PC-9 (cell line): Measurements from ENCODE around the gene BPI. TPM values are rescaled to one million over a fixed set of nuclear protein-coding genes. Genes with fewer than 3 reads are reported as not detected.

Experiments used
- BruUV-seq: library from RNA; stranded (reverse); fragments of 400-500 nt; replicated peaks from 2 replicates; lab custom pipeline; 2021; lab: Mats Ljungman, UMichigan
- CTCF ChIA-PET: fragments of 300-600 bp; sonication (Branson Sonifier 250); formaldehyde crosslinking; loops from one replicate; lab custom pipeline; 2022; ENCODE audit warnings: antibody characterized with exemption; lab: Charles Lee
- POLR2A ChIA-PET: fragments of 300-600 bp; sonication (Branson Sonifier 250); formaldehyde crosslinking; loops from one replicate; lab custom pipeline; 2022; ENCODE audit warnings: antibody characterized with exemption; ENCODE audit not compliant: unreplicated experiment; lab: Charles Lee
- DNase-seq, 2 experiments: peaks; one replicate each; pipeline versions ENCODE4 v3.0.0 to v3.0.0-alpha.2; 2015 to 2022; ENCODE audit warnings: mixed read lengths in 1 of 2
- H2AFZ ChIP-seq: fragments of 200-600 bp; sonication (generic); 2 replicates; pipeline ENCODE4 v1.8.1; 2017; ENCODE audit warnings: antibody characterized with exemption
- H3F3A ChIP-seq: fragments of 200-600 bp; sonication (generic); 2 replicates; pipeline ENCODE4 v1.8.1; 2017; ENCODE audit warnings: antibody characterized with exemption, mild to moderate bottlenecking, low read depth; ENCODE audit not compliant: insufficient read depth
- H3K27ac ChIP-seq: fragments of 200-600 bp; sonication (generic); 2 replicates; pipeline ENCODE4 v1.6.1; 2016; ENCODE audit warnings: mixed run types
- H3K27me3 ChIP-seq: fragments of 200-600 bp; sonication (generic); 2 replicates; pipeline ENCODE4 v1.6.1; 2016; ENCODE audit warnings: low read depth, mixed run types; ENCODE audit not compliant: insufficient read depth
- H3K36me3 ChIP-seq: fragments of 200-600 bp; sonication (generic); 2 replicates; pipeline ENCODE4 v1.6.1; 2016; ENCODE audit warnings: low read depth, mixed run types
- H3K4me1 ChIP-seq: fragments of 200-600 bp; sonication (generic); replicated peaks from 2 replicates; pipeline ENCODE4 v1.6.1; 2016; ENCODE audit warnings: mixed run types; ENCODE audit not compliant: insufficient read depth
- H3K4me2 ChIP-seq: fragments of 200-600 bp; sonication (generic); 2 replicates; pipeline ENCODE4 v1.6.1; 2017; ENCODE audit warnings: mixed run types
- H3K4me3 ChIP-seq: fragments of 200-600 bp; sonication (generic); 2 replicates; pipeline ENCODE4 v1.6.1; 2016; ENCODE audit warnings: mixed run types
- H3K79me2 ChIP-seq: fragments of 200-600 bp; sonication (generic); 2 replicates; pipeline ENCODE4 v1.6.1; 2017; ENCODE audit warnings: low read depth, mixed run types
- H3K9me2 ChIP-seq: fragments of 200-600 bp; sonication (generic); 2 replicates; pipeline ENCODE4 v1.8.1; 2017; ENCODE audit warnings: mild to moderate bottlenecking; ENCODE audit not compliant: insufficient read depth
- H3K9me3 ChIP-seq: fragments of 200-600 bp; sonication (generic); 2 replicates; pipeline ENCODE4 v1.8.1; 2016; ENCODE audit warnings: low read depth; ENCODE audit not compliant: insufficient read depth
- H4K20me1 ChIP-seq: fragments of 200-600 bp; sonication (generic); 2 replicates; pipeline ENCODE4 v1.8.1; 2017; ENCODE audit not compliant: insufficient read depth
- CTCF ChIP-seq: fragments of 200-600 bp; sonication (generic); conservative IDR thresholded peaks from 2 replicates; pipeline ENCODE4 v1.6.1; 2017; ENCODE audit warnings: mixed run types, antibody characterized with exemption, mild to moderate bottlenecking, moderate library complexity
- EZH2 ChIP-seq: fragments of 200-600 bp; sonication (generic); IDR thresholded peaks from 2 replicates; pipeline ENCODE4 v1.8.0; 2017; ENCODE audit warnings: antibody characterized with exemption, low read depth
- intact Hi-C: fragments of 100-400 bp; cut with micrococcal nuclease; formaldehyde crosslinking; loops from one replicate; pipeline ENCODE4 v1.10.0; 2022; ENCODE audit not compliant: unreplicated experiment
- total RNA-seq: library from RNA; stranded (reverse); gene quantifications from 2 replicates; pipeline ENCODE4 v1.2.3, GENCODE V29; 2021

Gene BPI
- total RNA-seq, 1 experiment from 2014 or later, result not detected

GRCh38 chr20:38342713-38343310 lies 38.9 kb downstream of the BPI start:
- no peaks in the 10 kb centered on the region for H3K36me3 ChIP-seq
- ChIA-PET CTCF (no interaction called here), POLR2A (no interaction called here)
- no peak overlapping the region for H3K4me2 ChIP-seq
- no peak overlapping the region for H3K4me3 ChIP-seq
- H2AFZ ChIP-seq, result no peak overlapping the region
- H3F3A ChIP-seq, result no peaks in the 10 kb centered on the region
- H3K4me1 ChIP-seq, result no peaks in the 10 kb centered on the region
- peaks cover 30% of the 10 kb centered on the region for H3K27me3 ChIP-seq
- no TSS peak for BruUV-seq
- H4K20me1 ChIP-seq, result no peaks in the 10 kb centered on the region
- intact Hi-C loops, result no loop called here
- peaks cover 8% of the 10 kb centered on the region; the same call in 1 of the 2 replicates for H3K9me3 ChIP-seq
- TF ChIP-seq EZH2, result no peak
- no peak for TF ChIP-seq CTCF
- H3K79me2 ChIP-seq, result no peaks in the 10 kb centered on the region
- no peaks in the 10 kb centered on the region for H3K9me2 ChIP-seq
- DNase-seq, result no peak
- H3K27ac ChIP-seq, result no peak overlapping the region

- Histone ChIP-seq H3K4me2 (no peak overlapping the region), H3F3A (no peaks in the 10 kb centered on the region), H4K20me1 (no peaks in the 10 kb centered on the region), H3K4me1 (no peaks in the 10 kb centered on the region), H3K36me3 (no peaks in the 10 kb centered on the region), H3K79me2 (no peaks in the 10 kb centered on the region), H2AFZ (no peak overlapping the region), H3K9me2 (no peaks in the 10 kb centered on the region), H3K4me3 (no peak overlapping the region), H3K9me3 (peaks cover 3% of the 10 kb centered on the region; the same call in 1 of the 2 replicates), H3K27me3 (peaks cover 37% of the 10 kb centered on the region), H3K27ac (no peak overlapping the region)
- no peak for DNase-seq
- ChIA-PET POLR2A (no interaction called here), CTCF (no interaction called here)
- TF ChIP-seq CTCF (no peak), EZH2 (no peak)
- BruUV-seq, result no TSS peak
- intact Hi-C loops, result no loop called here
These were observed 39.6 kb downstream of the BPI start for GRCh38 chr20:38343311-38344106.

GRCh38 chr20:38344107-38344701 lies 40.2 kb downstream of the BPI start:
- Histone ChIP-seq H4K20me1 (no peaks in the 10 kb centered on the region), H3K36me3 (no peaks in the 10 kb centered on the region), H2AFZ (no peak overlapping the region), H3F3A (no peaks in the 10 kb centered on the region), H3K27me3 (peaks cover 42% of the 10 kb centered on the region), H3K9me3 (no peaks in the 10 kb centered on the region; the same call in 1 of the 2 replicates), H3K4me3 (no peak overlapping the region), H3K9me2 (no peaks in the 10 kb centered on the region), H3K27ac (no peak overlapping the region), H3K4me2 (no peak overlapping the region), H3K4me1 (no peaks in the 10 kb centered on the region), H3K79me2 (no peaks in the 10 kb centered on the region)
- TF ChIP-seq CTCF (no peak), EZH2 (no peak)
- ChIA-PET POLR2A (no interaction called here), CTCF (no interaction called here)
- no peak for DNase-seq
- no TSS peak for BruUV-seq
- intact Hi-C loops, result no loop called here
